Right renal pelvis (tissue), 4 donors: ENCODE measurements around the gene PRMT3. TPM values are rescaled to one million over a fixed set of nuclear protein-coding genes. Genes with fewer than 3 reads are reported as not detected.
"Not testable (repeated sequence)": the region's sequence is repeated elsewhere in the genome, so short reads cannot be mapped to it uniquely, and the experiment has no call there.

Source experiments
- DNase-seq, 4 donors: peaks; one replicate each; pipeline ENCODE4 v3.0.0-alpha.2; 2013; ENCODE audit warnings: low read depth in 4 of 4, low spot score in 3 of 4, missing footprints in 1 of 4
- polyA plus RNA-seq, 4 donors: library from polyadenylated mRNA; unstranded; fragments of 120-200 nt; gene quantifications; one replicate each; pipeline ENCODE4 v1.2.1, GENCODE V29; 2013; ENCODE audit not compliant: insufficient read length in 4 of 4

The PRMT3 gene
- polyA plus RNA-seq, 4 donors = 15.4 to 21.3 (median 20.2) TPM

GRCh38 chr11:20373568-20374209 is 13.8 kb upstream of the PRMT3 start:
- DNase-seq = no peak

- DNase-seq = no peak
Observed at GRCh38 chr11:20374741-20375300, 12.7 kb upstream of the PRMT3 start.

- no peak for DNase-seq
Observed at GRCh38 chr11:20376162-20376730, 11.3 kb upstream of the PRMT3 start.

- not testable (repeated sequence) for DNase-seq
Observed at GRCh38 chr11:20385996-20386395, 1.5 kb upstream of the PRMT3 start.

- DNase-seq = no peak
Observed at GRCh38 chr11:20388096-20389055, 860 bp downstream of the PRMT3 start.

GRCh38 chr11:20397281-20397680 is 9.8 kb downstream of the PRMT3 start:
- peak in 3 of 4 donors; percentile 25 to 59 (median 47) for DNase-seq

GRCh38 chr11:20399498-20399897 is 12.0 kb downstream of the PRMT3 start:
- no peak for DNase-seq

- DNase-seq = no peak
Observed at GRCh38 chr11:20403059-20403458, 15.5 kb downstream of the PRMT3 start.

GRCh38 chr11:20406484-20406883 is 19.0 kb downstream of the PRMT3 start:
- DNase-seq = no peak

GRCh38 chr11:20407344-20407743 is 19.8 kb downstream of the PRMT3 start:
- DNase-seq = no peak

- DNase-seq = no peak
Observed at GRCh38 chr11:20415432-20415831, 27.9 kb downstream of the PRMT3 start.

- no peak for DNase-seq
Observed at GRCh38 chr11:20417771-20418170, 30.3 kb downstream of the PRMT3 start.

GRCh38 chr11:20421946-20422345 is 34.4 kb downstream of the PRMT3 start:
- DNase-seq = no peak

GRCh38 chr11:20429216-20429615 is 41.7 kb downstream of the PRMT3 start:
- DNase-seq = no peak

- DNase-seq = no peak
Observed at GRCh38 chr11:20438637-20439036, 51.1 kb downstream of the PRMT3 start.

GRCh38 chr11:20443596-20443995 is 56.1 kb downstream of the PRMT3 start:
- DNase-seq = peak in 1 of 4 donors; percentile 6

GRCh38 chr11:20444535-20444934 is 57.0 kb downstream of the PRMT3 start:
- no peak for DNase-seq

- no peak for DNase-seq
Observed at GRCh38 chr11:20448834-20449233, 61.3 kb downstream of the PRMT3 start.

GRCh38 chr11:20450829-20451228 is 63.3 kb downstream of the PRMT3 start:
- DNase-seq = no peak

GRCh38 chr11:20451568-20451967 is 64.1 kb downstream of the PRMT3 start:
- DNase-seq = no peak

- no peak for DNase-seq
Observed at GRCh38 chr11:20452585-20452984, 65.1 kb downstream of the PRMT3 start.
